K562 (cell line): ENCODE results near the gene HYAL3. TPM values are rescaled to one million over a fixed set of nuclear protein-coding genes. Genes with fewer than 3 reads are reported as not detected.

Experiments used
- ELF2 ChIP-seq: fragments of 250-450 bp; sonication (Bioruptor Pico); IDR thresholded peaks from 2 replicates; pipeline ENCODE4 v1.5.0; 2021; ENCODE audit warnings: mild to moderate bottlenecking
- EP300 ChIP-seq: IDR thresholded peaks from 2 replicates; pipeline ENCODE4 v1.6.1; 2012; ENCODE audit warnings: low read length, improper control_type of control experiment
- POLR3G ChIP-seq: IDR thresholded peaks from 2 replicates; pipeline ENCODE4 v1.6.1; 2011; ENCODE audit not compliant: insufficient read length, insufficient replicate concordance; ENCODE audit errors: extremely low read depth
- UBTF ChIP-seq, 2 experiments: IDR thresholded peaks; 2 replicates each; pipeline ENCODE4 v1.6.1; 2012; ENCODE audit warnings: improper control_type of control experiment in 2 of 2, low read depth in 2 of 2, low read length in 2 of 2, borderline replicate concordance in 1 of 2
- ZNF217 ChIP-seq: sonication (generic); formaldehyde crosslinking; IDR thresholded peaks from 2 replicates; pipeline ENCODE4 v1.8.0; 2022; ENCODE audit warnings: mild to moderate bottlenecking, missing genetic modification reagents
- ZNF778 ChIP-seq: fragments of 450-650 bp; formaldehyde crosslinking; IDR thresholded peaks from 2 replicates; pipeline ENCODE4 v1.4.0; 2020; ENCODE audit warnings: mild to moderate bottlenecking, moderate library complexity
- ZNF780A ChIP-seq: fragments of 250-450 bp; sonication (Bioruptor Pico); IDR thresholded peaks from 2 replicates; pipeline ENCODE4 v1.5.0; 2021; ENCODE audit warnings: mild to moderate bottlenecking
- polyA plus RNA-seq, 8 experiments: library from polyadenylated mRNA; depleted of rRNA in 4 of 8; stranded (reverse) in 5 of 8; unstranded in 3 of 8; fragments of >200 nt; fragmentation: Nextera tagmentation in 2 of 8; fragmentation: Illumina TruSeq in 1 of 8; extraction: Ambion mirVana in 2 of 8; extraction: Trizol in 1 of 8; gene quantifications; 2 replicates each; pipeline versions ENCODE4 v1.2.1 to v1.2.3, GENCODE V29; 2011 to 2014; ENCODE audit warnings: inconsistent platforms in 1 of 8, missing spikeins in 1 of 8
- total RNA-seq, 7 experiments: library from RNA; depleted of rRNA in 6 of 7; stranded (reverse); fragments of >200 nt in 6 of 7; fragmentation: Illumina TruSeq in 2 of 7; extraction: Trizol in 2 of 7; gene quantifications; 2 replicates each; pipeline versions ENCODE4 v1.2.1 to v1.2.3, GENCODE V29; 2011 to 2021; ENCODE audit warnings: low replicate concordance in 1 of 7
- TF ChIP-seq, protein P1 (sequence below), 2 experiments: fragments of 150-350 bp in 1 of 2; IDR thresholded peaks; 2 replicates each; pipeline ENCODE4 v1.6.1; 2012 to 2016; ENCODE audit warnings: low read depth in 2 of 2, low read length in 2 of 2, mild to moderate bottlenecking in 1 of 2, moderate library complexity in 1 of 2
- TF ChIP-seq, protein P2 (sequence below): fragments of 450-650 bp; formaldehyde crosslinking; IDR thresholded peaks from 2 replicates; pipeline ENCODE4 v1.4.0; 2020; ENCODE audit warnings: mild to moderate bottlenecking, moderate library complexity
- TF ChIP-seq, protein P3 (sequence below): fragments of 200-800 bp; sonication (Bioruptor generic); IDR thresholded peaks from 2 replicates; pipeline ENCODE4 v1.6.1; 2016; ENCODE audit warnings: missing genetic modification characterization, missing compliant biosample characterization
- TF ChIP-seq, protein P4 (sequence below): fragments of 200-800 bp; sonication (Bioruptor generic); IDR thresholded peaks from 2 replicates; pipeline ENCODE4 v1.6.1; 2017; ENCODE audit warnings: missing genetic modification characterization, missing compliant biosample characterization

Gene HYAL3
- total and polyA plus RNA-seq, 9 of the 15 experiments (the other 6 are each of a cell fraction or from before 2014, with no cell fraction given) = 0.38 to 9.1 (median 6.8) TPM

DNA sequence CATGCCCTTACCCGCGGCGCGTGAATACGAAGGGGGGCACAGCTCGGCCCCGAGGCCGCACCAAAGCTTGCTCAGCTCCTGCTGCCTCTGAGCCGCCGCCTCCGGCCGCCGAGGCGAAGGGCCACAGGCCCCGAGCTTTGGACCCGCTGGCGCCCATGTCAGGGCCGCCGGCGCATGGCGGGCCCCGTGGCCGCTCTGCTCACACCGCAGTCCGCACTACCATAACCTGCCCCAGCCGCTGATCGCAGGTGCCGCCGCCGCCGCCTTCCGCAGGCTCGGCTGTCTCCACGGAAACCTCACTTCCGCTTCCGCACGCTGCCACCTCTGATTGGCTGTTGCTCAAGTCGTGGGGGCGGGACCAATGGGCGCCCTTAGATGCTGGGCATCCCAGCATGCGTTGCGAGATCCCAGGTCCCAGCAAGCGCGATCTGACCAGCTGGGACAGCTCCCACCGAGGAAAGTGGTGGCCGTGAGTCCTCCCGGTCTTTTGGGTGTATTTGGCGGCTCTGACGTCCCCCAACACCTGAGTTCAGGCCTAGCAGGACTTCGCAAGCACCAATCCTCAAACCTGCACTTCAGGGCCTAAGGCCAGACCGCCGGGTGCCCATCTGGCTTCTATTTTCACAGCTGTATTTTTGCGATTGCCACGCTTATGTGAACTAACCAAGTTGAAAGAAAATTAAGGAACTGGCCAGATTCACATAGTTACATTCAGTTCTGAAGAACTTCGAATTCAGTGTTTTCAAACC is 28.9 kb upstream of the HYAL3 start, which contains the start of gene TUSC2 (continued):
- TF ChIP-seq, protein P1, sequence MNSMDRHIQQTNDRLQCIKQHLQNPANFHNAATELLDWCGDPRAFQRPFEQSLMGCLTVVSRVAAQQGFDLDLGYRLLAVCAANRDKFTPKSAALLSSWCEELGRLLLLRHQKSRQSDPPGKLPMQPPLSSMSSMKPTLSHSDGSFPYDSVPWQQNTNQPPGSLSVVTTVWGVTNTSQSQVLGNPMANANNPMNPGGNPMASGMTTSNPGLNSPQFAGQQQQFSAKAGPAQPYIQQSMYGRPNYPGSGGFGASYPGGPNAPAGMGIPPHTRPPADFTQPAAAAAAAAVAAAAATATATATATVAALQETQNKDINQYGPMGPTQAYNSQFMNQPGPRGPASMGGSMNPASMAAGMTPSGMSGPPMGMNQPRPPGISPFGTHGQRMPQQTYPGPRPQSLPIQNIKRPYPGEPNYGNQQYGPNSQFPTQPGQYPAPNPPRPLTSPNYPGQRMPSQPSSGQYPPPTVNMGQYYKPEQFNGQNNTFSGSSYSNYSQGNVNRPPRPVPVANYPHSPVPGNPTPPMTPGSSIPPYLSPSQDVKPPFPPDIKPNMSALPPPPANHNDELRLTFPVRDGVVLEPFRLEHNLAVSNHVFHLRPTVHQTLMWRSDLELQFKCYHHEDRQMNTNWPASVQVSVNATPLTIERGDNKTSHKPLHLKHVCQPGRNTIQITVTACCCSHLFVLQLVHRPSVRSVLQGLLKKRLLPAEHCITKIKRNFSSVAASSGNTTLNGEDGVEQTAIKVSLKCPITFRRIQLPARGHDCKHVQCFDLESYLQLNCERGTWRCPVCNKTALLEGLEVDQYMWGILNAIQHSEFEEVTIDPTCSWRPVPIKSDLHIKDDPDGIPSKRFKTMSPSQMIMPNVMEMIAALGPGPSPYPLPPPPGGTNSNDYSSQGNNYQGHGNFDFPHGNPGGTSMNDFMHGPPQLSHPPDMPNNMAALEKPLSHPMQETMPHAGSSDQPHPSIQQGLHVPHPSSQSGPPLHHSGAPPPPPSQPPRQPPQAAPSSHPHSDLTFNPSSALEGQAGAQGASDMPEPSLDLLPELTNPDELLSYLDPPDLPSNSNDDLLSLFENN (IDR thresholded peaks at IDR 0.05; ENCODE audit: low read depth in 2 of 2, low read length in 2 of 2) = no peak
- no peak for TF ChIP-seq ZNF780A
- TF ChIP-seq ELF2 (CRISPR knock-in tag) = 0 out of 2 replicates have a peak, but pooled peaks have one; percentile 28
- TF ChIP-seq, protein P2, sequence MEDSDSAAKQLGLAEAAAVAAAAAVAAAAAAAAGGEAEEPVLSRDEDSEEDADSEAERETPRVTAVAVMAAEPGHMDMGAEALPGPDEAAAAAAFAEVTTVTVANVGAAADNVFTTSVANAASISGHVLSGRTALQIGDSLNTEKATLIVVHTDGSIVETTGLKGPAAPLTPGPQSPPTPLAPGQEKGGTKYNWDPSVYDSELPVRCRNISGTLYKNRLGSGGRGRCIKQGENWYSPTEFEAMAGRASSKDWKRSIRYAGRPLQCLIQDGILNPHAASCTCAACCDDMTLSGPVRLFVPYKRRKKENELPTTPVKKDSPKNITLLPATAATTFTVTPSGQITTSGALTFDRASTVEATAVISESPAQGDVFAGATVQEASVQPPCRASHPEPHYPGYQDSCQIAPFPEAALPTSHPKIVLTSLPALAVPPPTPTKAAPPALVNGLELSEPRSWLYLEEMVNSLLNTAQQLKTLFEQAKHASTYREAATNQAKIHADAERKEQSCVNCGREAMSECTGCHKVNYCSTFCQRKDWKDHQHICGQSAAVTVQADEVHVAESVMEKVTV (CRISPR knock-in tag) = no peak
- TF ChIP-seq, protein P3, sequence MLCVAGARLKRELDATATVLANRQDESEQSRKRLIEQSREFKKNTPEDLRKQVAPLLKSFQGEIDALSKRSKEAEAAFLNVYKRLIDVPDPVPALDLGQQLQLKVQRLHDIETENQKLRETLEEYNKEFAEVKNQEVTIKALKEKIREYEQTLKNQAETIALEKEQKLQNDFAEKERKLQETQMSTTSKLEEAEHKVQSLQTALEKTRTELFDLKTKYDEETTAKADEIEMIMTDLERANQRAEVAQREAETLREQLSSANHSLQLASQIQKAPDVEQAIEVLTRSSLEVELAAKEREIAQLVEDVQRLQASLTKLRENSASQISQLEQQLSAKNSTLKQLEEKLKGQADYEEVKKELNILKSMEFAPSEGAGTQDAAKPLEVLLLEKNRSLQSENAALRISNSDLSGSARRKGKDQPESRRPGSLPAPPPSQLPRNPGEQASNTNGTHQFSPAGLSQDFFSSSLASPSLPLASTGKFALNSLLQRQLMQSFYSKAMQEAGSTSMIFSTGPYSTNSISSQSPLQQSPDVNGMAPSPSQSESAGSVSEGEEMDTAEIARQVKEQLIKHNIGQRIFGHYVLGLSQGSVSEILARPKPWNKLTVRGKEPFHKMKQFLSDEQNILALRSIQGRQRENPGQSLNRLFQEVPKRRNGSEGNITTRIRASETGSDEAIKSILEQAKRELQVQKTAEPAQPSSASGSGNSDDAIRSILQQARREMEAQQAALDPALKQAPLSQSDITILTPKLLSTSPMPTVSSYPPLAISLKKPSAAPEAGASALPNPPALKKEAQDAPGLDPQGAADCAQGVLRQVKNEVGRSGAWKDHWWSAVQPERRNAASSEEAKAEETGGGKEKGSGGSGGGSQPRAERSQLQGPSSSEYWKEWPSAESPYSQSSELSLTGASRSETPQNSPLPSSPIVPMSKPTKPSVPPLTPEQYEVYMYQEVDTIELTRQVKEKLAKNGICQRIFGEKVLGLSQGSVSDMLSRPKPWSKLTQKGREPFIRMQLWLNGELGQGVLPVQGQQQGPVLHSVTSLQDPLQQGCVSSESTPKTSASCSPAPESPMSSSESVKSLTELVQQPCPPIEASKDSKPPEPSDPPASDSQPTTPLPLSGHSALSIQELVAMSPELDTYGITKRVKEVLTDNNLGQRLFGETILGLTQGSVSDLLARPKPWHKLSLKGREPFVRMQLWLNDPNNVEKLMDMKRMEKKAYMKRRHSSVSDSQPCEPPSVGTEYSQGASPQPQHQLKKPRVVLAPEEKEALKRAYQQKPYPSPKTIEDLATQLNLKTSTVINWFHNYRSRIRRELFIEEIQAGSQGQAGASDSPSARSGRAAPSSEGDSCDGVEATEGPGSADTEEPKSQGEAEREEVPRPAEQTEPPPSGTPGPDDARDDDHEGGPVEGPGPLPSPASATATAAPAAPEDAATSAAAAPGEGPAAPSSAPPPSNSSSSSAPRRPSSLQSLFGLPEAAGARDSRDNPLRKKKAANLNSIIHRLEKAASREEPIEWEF (CRISPR knock-in tag) = no peak
- TF ChIP-seq UBTF (IDR thresholded peaks at IDR 0.05; ENCODE audit: borderline replicate concordance in 1 of 2, low read depth in 2 of 2, low read length in 2 of 2) = no peak
- no peak for TF ChIP-seq ZNF778 (CRISPR knock-in tag)
- TF ChIP-seq, protein P4, sequence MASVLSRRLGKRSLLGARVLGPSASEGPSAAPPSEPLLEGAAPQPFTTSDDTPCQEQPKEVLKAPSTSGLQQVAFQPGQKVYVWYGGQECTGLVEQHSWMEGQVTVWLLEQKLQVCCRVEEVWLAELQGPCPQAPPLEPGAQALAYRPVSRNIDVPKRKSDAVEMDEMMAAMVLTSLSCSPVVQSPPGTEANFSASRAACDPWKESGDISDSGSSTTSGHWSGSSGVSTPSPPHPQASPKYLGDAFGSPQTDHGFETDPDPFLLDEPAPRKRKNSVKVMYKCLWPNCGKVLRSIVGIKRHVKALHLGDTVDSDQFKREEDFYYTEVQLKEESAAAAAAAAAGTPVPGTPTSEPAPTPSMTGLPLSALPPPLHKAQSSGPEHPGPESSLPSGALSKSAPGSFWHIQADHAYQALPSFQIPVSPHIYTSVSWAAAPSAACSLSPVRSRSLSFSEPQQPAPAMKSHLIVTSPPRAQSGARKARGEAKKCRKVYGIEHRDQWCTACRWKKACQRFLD (CRISPR knock-in tag) = no peak
- TF ChIP-seq ZNF217 (CRISPR knock-in tag) = no peak
- no peak for TF ChIP-seq EP300
- no peak for TF ChIP-seq POLR3G
